ENCODE measurements around the gene OXNAD1. TPM values are rescaled to one million over a fixed set of nuclear protein-coding genes. Genes with fewer than 3 reads are reported as not detected.

Gene OXNAD1
- total and polyA plus RNA-seq, 10 of the 15 experiments (the other 5 are each of a cell fraction or from before 2014, with no cell fraction given) = 5.6 to 27.8 (median 16.2) TPM

GRCh38 chr3:16245609-16246008 is 19.4 kb upstream of the OXNAD1 start:
- BruUV-seq (replicated peaks) = no TSS peak
- no peaks in the 10 kb centered on the region for H3K79me2 ChIP-seq (ENCODE audit: control insufficient read depth, insufficient read depth, low read length)
- ATAC-seq = no peak
- no peak overlapping the region for H3K27ac ChIP-seq (ENCODE audit: control insufficient read depth, insufficient read depth)
- no peak for DNase-seq (ENCODE audit: low read depth, low spot score)
- no peaks in the 10 kb centered on the region for H4K20me1 ChIP-seq (ENCODE audit: control insufficient read depth, insufficient read depth)
- POLR2A ChIA-PET = no interaction called here
- no peak overlapping the region for H3K4me2 ChIP-seq (ENCODE audit: control insufficient read depth, insufficient read depth)
- H3K27me3 ChIP-seq (replicated peaks in 1 of 2; ENCODE audit: control insufficient read depth in 2 of 2, insufficient read depth in 2 of 2, low read length in 1 of 2) = no peaks in the 10 kb centered on the region
- SMC1A ChIA-PET (ENCODE audit: uncharacterized antibody, unreplicated experiment) = interaction anchor here (1.1 to 4.0 kb wide), 2 partner anchors 196 to 430 kb away, joined by 3 to 38 read pairs; no protein-coding TSS in a partner anchor
- in situ Hi-C loops (cut with MboI) (loop anchor here (5.0 to 10.0 kb wide), 4 partner anchors 198 to 1041 kb away; partner anchors contain the start of gene CAPN7), intact Hi-C loops (cut with micrococcal nuclease; ENCODE audit: unreplicated experiment) (no loop called here)
- TF ChIP-seq POU2F2 (IDR thresholded peaks at IDR 0.05; ENCODE audit: borderline replicate concordance, low read depth, low read length) = peak; percentile 81; the same call in 2 of the 3 replicates
- TF ChIP-seq MEF2A (IDR thresholded peaks at IDR 0.05; ENCODE audit: insufficient read depth, low read depth, low read length) = no peak
- 64% methylated on average over 3 of the region's 3 CpGs for whole genome bisulfite sequencing (ENCODE audit: insufficient coverage, insufficient replicate concordance, low lambda C conversion rate, missing lambda C conversion rate)
- H3K4me1 ChIP-seq (ENCODE audit: control insufficient read depth, insufficient read depth, low read length) = peaks cover 6% of the 10 kb centered on the region
- FAIRE-seq = no peak
- H3K9ac ChIP-seq (ENCODE audit: control insufficient read depth, insufficient read depth, low read length) = no peak overlapping the region
- CTCF ChIA-PET = interaction anchor here (0.9 to 1.4 kb wide), 2 partner anchors 9 to 197 kb away, joined by 3 to 12 read pairs; no protein-coding TSS in a partner anchor
- H3K36me3 ChIP-seq (ENCODE audit: control insufficient read depth in 2 of 2, insufficient read depth in 2 of 2, low read length in 1 of 2) = no peaks in the 10 kb centered on the region
- no peak overlapping the region for H2AFZ ChIP-seq (ENCODE audit: control insufficient read depth, low read depth, low read length)
- no peak overlapping the region for H3K4me3 ChIP-seq
- no peaks in the 10 kb centered on the region for H3K9me3 ChIP-seq (replicated peaks; ENCODE audit: control insufficient read depth, insufficient read depth, low read length)
- RAD21 ChIA-PET (ENCODE audit: unreplicated experiment) = no interaction called here

- no peaks in the 10 kb centered on the region for H3K79me2 ChIP-seq (ENCODE audit: control insufficient read depth, insufficient read depth, low read length)
- H3K4me1 ChIP-seq (ENCODE audit: control insufficient read depth, insufficient read depth, low read length) = peaks cover 7% of the 10 kb centered on the region
- no peak overlapping the region for H3K4me3 ChIP-seq
- no peaks in the 10 kb centered on the region for H4K20me1 ChIP-seq (ENCODE audit: control insufficient read depth, insufficient read depth)
- ChIA-PET SMC1A (ENCODE audit: uncharacterized antibody, unreplicated experiment) (interaction anchor here (0.7 to 4.0 kb wide), 7 partner anchors 14 to 431 kb away, joined by 3 to 38 read pairs (median 5); no protein-coding TSS in a partner anchor), RAD21 (ENCODE audit: unreplicated experiment) (interaction anchor here (0.7 to 1.4 kb wide), 11 partner anchors 18 to 617 kb away, joined by 3 to 10 read pairs (median 4); partner anchors contain the start of genes DPH3 and OXNAD1), POLR2A (interaction anchor here (0.5 to 1.5 kb wide), 3 partner anchors 17 to 653 kb away, joined by 3 to 4 read pairs (median 3); no protein-coding TSS in a partner anchor), CTCF (interaction anchor here (0.5 to 2.3 kb wide), 27 partner anchors 11 to 1044 kb away, joined by 3 to 35 read pairs (median 4); partner anchors contain the start of genes DPH3 and OXNAD1)
- H3K27me3 ChIP-seq (replicated peaks in 1 of 2; ENCODE audit: control insufficient read depth in 2 of 2, insufficient read depth in 2 of 2, low read length in 1 of 2) = no peaks in the 10 kb centered on the region
- BruUV-seq (replicated peaks) = no TSS peak
- ATAC-seq (peak; percentile 94), FAIRE-seq (peak; percentile 92), DNase-seq (ENCODE audit: low read depth, low spot score) (peak; percentile 43)
- peak overlapping the region; percentile 44 for H3K9ac ChIP-seq (ENCODE audit: control insufficient read depth, insufficient read depth, low read length)
- in situ Hi-C loops (cut with MboI) = loop anchor here (5.0 to 10.0 kb wide), 4 partner anchors 200 to 1043 kb away; partner anchors contain the start of gene CAPN7
- no peaks in the 10 kb centered on the region for H3K36me3 ChIP-seq (ENCODE audit: control insufficient read depth in 2 of 2, insufficient read depth in 2 of 2, low read length in 1 of 2)
- peak overlapping the region; percentile 92 for H2AFZ ChIP-seq (ENCODE audit: control insufficient read depth, low read depth, low read length)
- intact Hi-C loops (cut with micrococcal nuclease; ENCODE audit: unreplicated experiment) = loop anchor here (1.0 kb wide), 4 partner anchors 69 to 617 kb away; no protein-coding TSS in a partner anchor
- H3K9me3 ChIP-seq (replicated peaks; ENCODE audit: control insufficient read depth, insufficient read depth, low read length) = no peaks in the 10 kb centered on the region
- no peak overlapping the region for H3K27ac ChIP-seq (ENCODE audit: control insufficient read depth, insufficient read depth)
- peak overlapping the region; percentile 92 for H3K4me2 ChIP-seq (ENCODE audit: control insufficient read depth, insufficient read depth)
- WGBS (ENCODE audit: insufficient coverage, insufficient replicate concordance, low lambda C conversion rate, missing lambda C conversion rate) = under 1% methylated on average over 17 of the region's 17 CpGs
- TF ChIP-seq NKRF (conservative IDR thresholded peaks at IDR 0.05) = no peak
- peak; percentile 70 for TF ChIP-seq IKZF1 (conservative IDR thresholded peaks at IDR 0.05)
- TF ChIP-seq MTA2 (IDR thresholded peaks at IDR 0.05; ENCODE audit: low read depth) = peak; percentile 65
- TF ChIP-seq SPI1 (IDR thresholded peaks at IDR 0.05; ENCODE audit: borderline replicate concordance, insufficient read depth, low read depth, low read length) = peak; percentile 44; the same call in 1 of the 2 replicates
- TF ChIP-seq RAD21 (IDR thresholded peaks at IDR 0.05; ENCODE audit: insufficient read depth, low read depth, low read length) = peak; percentile 94
- TF ChIP-seq ESRRA (IDR thresholded peaks at IDR 0.05; ENCODE audit: low read length) = no peak
- TF ChIP-seq, protein P1, sequence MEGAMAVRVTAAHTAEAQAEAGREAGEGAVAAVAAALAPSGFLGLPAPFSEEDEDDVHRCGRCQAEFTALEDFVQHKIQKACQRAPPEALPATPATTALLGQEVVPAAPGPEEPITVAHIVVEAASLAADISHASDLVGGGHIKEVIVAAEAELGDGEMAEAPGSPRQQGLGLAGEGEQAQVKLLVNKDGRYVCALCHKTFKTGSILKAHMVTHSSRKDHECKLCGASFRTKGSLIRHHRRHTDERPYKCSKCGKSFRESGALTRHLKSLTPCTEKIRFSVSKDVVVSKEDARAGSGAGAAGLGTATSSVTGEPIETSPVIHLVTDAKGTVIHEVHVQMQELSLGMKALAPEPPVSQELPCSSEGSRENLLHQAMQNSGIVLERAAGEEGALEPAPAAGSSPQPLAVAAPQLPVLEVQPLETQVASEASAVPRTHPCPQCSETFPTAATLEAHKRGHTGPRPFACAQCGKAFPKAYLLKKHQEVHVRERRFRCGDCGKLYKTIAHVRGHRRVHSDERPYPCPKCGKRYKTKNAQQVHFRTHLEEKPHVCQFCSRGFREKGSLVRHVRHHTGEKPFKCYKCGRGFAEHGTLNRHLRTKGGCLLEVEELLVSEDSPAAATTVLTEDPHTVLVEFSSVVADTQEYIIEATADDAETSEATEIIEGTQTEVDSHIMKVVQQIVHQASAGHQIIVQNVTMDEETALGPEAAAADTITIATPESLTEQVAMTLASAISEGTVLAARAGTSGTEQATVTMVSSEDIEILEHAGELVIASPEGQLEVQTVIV (IDR thresholded peaks at IDR 0.05; ENCODE audit: borderline replicate concordance, partially characterized antibody) = no peak
- 0 out of 2 replicates have a peak, but pooled peaks have one; percentile 25 for TF ChIP-seq ATF7 (IDR thresholded peaks at IDR 0.05; ENCODE audit: low read depth)
Observed at GRCh38 chr3:16247282-16248061, 17.5 kb upstream of the OXNAD1 start.
